GM23338 (cell line): ENCODE results near the gene INO80C. TPM values are rescaled to one million over a fixed set of nuclear protein-coding genes. Genes with fewer than 3 reads are reported as not detected.

Source experiments
- ATAC-seq: fragments of 200-7000 bp; cut with Tn5 transposase; 3 replicates; pipeline ENCODE4 v1.9.1; 2020
- DNase-seq: peaks from one replicate; pipeline ENCODE4 v3.0.0-alpha.2; 2015; ENCODE audit warnings: low spot score
- H2AFZ ChIP-seq: fragments of 200-600 bp; sonication (generic); 2 replicates; pipeline ENCODE4 v1.8.0; 2016; ENCODE audit warnings: antibody characterized with exemption, mild to moderate bottlenecking, moderate library complexity
- H3F3A ChIP-seq: fragments of 200-600 bp; sonication (generic); replicated peaks from 2 replicates; pipeline ENCODE4 v1.8.0; 2017; ENCODE audit warnings: antibody characterized with exemption, mixed run types, low read depth
- H3K27ac ChIP-seq: fragments of 200-600 bp; sonication (generic); 2 replicates; pipeline ENCODE4 v1.6.1; 2016; ENCODE audit warnings: low read depth
- H3K27me3 ChIP-seq: fragments of 200-600 bp; sonication (generic); 2 replicates; pipeline ENCODE4 v1.8.0; 2016; ENCODE audit warnings: mild to moderate bottlenecking, mixed run types, moderate library complexity; ENCODE audit not compliant: insufficient read depth
- H3K36me3 ChIP-seq: fragments of 200-600 bp; sonication (generic); 2 replicates; pipeline ENCODE4 v1.8.0; 2016; ENCODE audit warnings: mild to moderate bottlenecking; ENCODE audit not compliant: insufficient read depth
- H3K4me1 ChIP-seq: fragments of 200-600 bp; sonication (generic); 2 replicates; pipeline ENCODE4 v1.8.0; 2016; ENCODE audit warnings: mild to moderate bottlenecking, moderate library complexity; ENCODE audit not compliant: insufficient read depth
- H3K4me2 ChIP-seq: fragments of 200-600 bp; sonication (generic); 2 replicates; pipeline ENCODE4 v1.7.1; 2017; ENCODE audit warnings: mixed run types
- H3K4me3 ChIP-seq: fragments of 200-600 bp; sonication (generic); 2 replicates; pipeline ENCODE4 v1.6.1; 2016; ENCODE audit warnings: mixed run types
- H3K79me2 ChIP-seq: fragments of 200-600 bp; sonication (generic); replicated peaks from 2 replicates; pipeline ENCODE4 v1.8.0; 2017; ENCODE audit warnings: mild to moderate bottlenecking; ENCODE audit not compliant: insufficient read depth
- H3K9me2 ChIP-seq: fragments of 200-600 bp; sonication (generic); 2 replicates; pipeline ENCODE4 v1.8.0; 2017; ENCODE audit not compliant: insufficient read depth
- H4K20me1 ChIP-seq: fragments of 200-600 bp; sonication (generic); replicated peaks from 2 replicates; pipeline ENCODE4 v1.8.0; 2017; ENCODE audit warnings: mild to moderate bottlenecking; ENCODE audit not compliant: insufficient read depth
- H3K27ac Mint-ChIP-seq: 2 replicates; pipeline ENCODE4 v1.8.0; 2020; ENCODE audit warnings: inconsistent platforms, mild to moderate bottlenecking, moderate library complexity, mixed read lengths
- H3K27me3 Mint-ChIP-seq: 3 replicates; pipeline ENCODE4 v1.8.0; 2022; ENCODE audit warnings: low read depth, mild to moderate bottlenecking, moderate library complexity, mixed read lengths, inconsistent platforms; ENCODE audit not compliant: insufficient read depth, poor library complexity
- H3K36me3 Mint-ChIP-seq: 3 replicates; pipeline ENCODE4 v1.8.0; 2021; ENCODE audit warnings: low read depth, mild to moderate bottlenecking, inconsistent platforms, moderate library complexity, mixed read lengths
- H3K4me1 Mint-ChIP-seq: 3 replicates; pipeline ENCODE4 v1.8.0; 2020; ENCODE audit warnings: mild to moderate bottlenecking, inconsistent platforms, mixed read lengths
- H3K4me3 Mint-ChIP-seq: 3 replicates; pipeline ENCODE4 v1.8.0; 2021; ENCODE audit warnings: moderate library complexity, mild to moderate bottlenecking, inconsistent platforms, mixed read lengths
- H3K9me3 Mint-ChIP-seq: 3 replicates; pipeline ENCODE4 v1.8.0; 2020; ENCODE audit warnings: moderate library complexity, mild to moderate bottlenecking, inconsistent platforms, mixed read lengths
- CREB1 ChIP-seq: fragments of 250-450 bp; sonication (Bioruptor Pico); IDR thresholded peaks from 2 replicates; pipeline ENCODE4 v1.5.0; 2020; ENCODE audit warnings: low read depth, mild to moderate bottlenecking, moderate library complexity
- EZH2 ChIP-seq: fragments of 200-600 bp; sonication (generic); IDR thresholded peaks from one replicate; pipeline ENCODE4 v1.8.0; 2017; ENCODE audit warnings: antibody characterized with exemption, mild to moderate bottlenecking, low read depth; ENCODE audit not compliant: unreplicated experiment
- JUNB ChIP-seq: IDR thresholded peaks from one replicate; pipeline ENCODE4 v1.6.1; 2016; ENCODE audit warnings: antibody characterized with exemption; ENCODE audit not compliant: unreplicated experiment
- NANOG ChIP-seq: IDR thresholded peaks from 2 replicates; pipeline ENCODE4 v1.6.1; 2016; ENCODE audit warnings: antibody characterized with exemption, borderline replicate concordance
- REST ChIP-seq: IDR thresholded peaks from one replicate; pipeline ENCODE4 v1.6.1; 2018; ENCODE audit warnings: antibody characterized with exemption; ENCODE audit not compliant: unreplicated experiment
- ZNF114 ChIP-seq: fragments of 250-450 bp; sonication (Bioruptor Pico); IDR thresholded peaks from 2 replicates; pipeline ENCODE4 v1.5.0; 2020; ENCODE audit warnings: mild to moderate bottlenecking, moderate library complexity
- ZNF331 ChIP-seq: fragments of 250-450 bp; sonication (Bioruptor Pico); IDR thresholded peaks from 2 replicates; pipeline ENCODE4 v1.5.0; 2020; ENCODE audit warnings: low read depth, mild to moderate bottlenecking, moderate library complexity
- polyA plus RNA-seq: library from polyadenylated mRNA; unstranded; fragments of >200 nt; fragmentation: Nextera tagmentation; extraction: Ambion mirVana; gene quantifications from 2 replicates; pipeline ENCODE4 v1.2.1, GENCODE V29; 2016
- total RNA-seq: library from RNA; depleted of rRNA; stranded (reverse); fragments of >200 nt; shearing (Covaris generic); gene quantifications from 2 replicates; pipeline ENCODE4 v1.2.3, GENCODE V29; 2014
- TF ChIP-seq, protein P1 (sequence below): fragments of 250-450 bp; sonication (Bioruptor Pico); IDR thresholded peaks from 2 replicates; pipeline ENCODE4 v1.5.0; 2020; ENCODE audit warnings: mild to moderate bottlenecking, moderate library complexity
- TF ChIP-seq, protein P2 (sequence below): IDR thresholded peaks from 2 replicates; pipeline ENCODE4 v1.6.1; 2016; ENCODE audit warnings: antibody characterized with exemption

Gene INO80C
- total and polyA plus RNA-seq, 2 experiments from 2014 or later = 16.3 to 52.3 TPM

- no peak overlapping the region for H3K4me3 Mint-ChIP-seq
- H4K20me1 ChIP-seq = no peaks in the 10 kb centered on the region; the same call in 1 of the 2 replicates
- peaks cover 44% of the 10 kb centered on the region for H3K36me3 Mint-ChIP-seq
- H3K27me3 ChIP-seq = no peaks in the 10 kb centered on the region
- no peaks in the 10 kb centered on the region for H3K27me3 Mint-ChIP-seq
- peaks cover under 1% of the 10 kb centered on the region; the same call in 1 of the 2 replicates for H3K4me1 ChIP-seq
- TF ChIP-seq ZNF331 (CRISPR knock-in tag) (no peak), CREB1 (CRISPR knock-in tag) (no peak), JUNB (no peak), EZH2 (no peak), REST (no peak), ZNF114 (CRISPR knock-in tag) (no peak), NANOG (no peak)
- TF ChIP-seq, protein P1, sequence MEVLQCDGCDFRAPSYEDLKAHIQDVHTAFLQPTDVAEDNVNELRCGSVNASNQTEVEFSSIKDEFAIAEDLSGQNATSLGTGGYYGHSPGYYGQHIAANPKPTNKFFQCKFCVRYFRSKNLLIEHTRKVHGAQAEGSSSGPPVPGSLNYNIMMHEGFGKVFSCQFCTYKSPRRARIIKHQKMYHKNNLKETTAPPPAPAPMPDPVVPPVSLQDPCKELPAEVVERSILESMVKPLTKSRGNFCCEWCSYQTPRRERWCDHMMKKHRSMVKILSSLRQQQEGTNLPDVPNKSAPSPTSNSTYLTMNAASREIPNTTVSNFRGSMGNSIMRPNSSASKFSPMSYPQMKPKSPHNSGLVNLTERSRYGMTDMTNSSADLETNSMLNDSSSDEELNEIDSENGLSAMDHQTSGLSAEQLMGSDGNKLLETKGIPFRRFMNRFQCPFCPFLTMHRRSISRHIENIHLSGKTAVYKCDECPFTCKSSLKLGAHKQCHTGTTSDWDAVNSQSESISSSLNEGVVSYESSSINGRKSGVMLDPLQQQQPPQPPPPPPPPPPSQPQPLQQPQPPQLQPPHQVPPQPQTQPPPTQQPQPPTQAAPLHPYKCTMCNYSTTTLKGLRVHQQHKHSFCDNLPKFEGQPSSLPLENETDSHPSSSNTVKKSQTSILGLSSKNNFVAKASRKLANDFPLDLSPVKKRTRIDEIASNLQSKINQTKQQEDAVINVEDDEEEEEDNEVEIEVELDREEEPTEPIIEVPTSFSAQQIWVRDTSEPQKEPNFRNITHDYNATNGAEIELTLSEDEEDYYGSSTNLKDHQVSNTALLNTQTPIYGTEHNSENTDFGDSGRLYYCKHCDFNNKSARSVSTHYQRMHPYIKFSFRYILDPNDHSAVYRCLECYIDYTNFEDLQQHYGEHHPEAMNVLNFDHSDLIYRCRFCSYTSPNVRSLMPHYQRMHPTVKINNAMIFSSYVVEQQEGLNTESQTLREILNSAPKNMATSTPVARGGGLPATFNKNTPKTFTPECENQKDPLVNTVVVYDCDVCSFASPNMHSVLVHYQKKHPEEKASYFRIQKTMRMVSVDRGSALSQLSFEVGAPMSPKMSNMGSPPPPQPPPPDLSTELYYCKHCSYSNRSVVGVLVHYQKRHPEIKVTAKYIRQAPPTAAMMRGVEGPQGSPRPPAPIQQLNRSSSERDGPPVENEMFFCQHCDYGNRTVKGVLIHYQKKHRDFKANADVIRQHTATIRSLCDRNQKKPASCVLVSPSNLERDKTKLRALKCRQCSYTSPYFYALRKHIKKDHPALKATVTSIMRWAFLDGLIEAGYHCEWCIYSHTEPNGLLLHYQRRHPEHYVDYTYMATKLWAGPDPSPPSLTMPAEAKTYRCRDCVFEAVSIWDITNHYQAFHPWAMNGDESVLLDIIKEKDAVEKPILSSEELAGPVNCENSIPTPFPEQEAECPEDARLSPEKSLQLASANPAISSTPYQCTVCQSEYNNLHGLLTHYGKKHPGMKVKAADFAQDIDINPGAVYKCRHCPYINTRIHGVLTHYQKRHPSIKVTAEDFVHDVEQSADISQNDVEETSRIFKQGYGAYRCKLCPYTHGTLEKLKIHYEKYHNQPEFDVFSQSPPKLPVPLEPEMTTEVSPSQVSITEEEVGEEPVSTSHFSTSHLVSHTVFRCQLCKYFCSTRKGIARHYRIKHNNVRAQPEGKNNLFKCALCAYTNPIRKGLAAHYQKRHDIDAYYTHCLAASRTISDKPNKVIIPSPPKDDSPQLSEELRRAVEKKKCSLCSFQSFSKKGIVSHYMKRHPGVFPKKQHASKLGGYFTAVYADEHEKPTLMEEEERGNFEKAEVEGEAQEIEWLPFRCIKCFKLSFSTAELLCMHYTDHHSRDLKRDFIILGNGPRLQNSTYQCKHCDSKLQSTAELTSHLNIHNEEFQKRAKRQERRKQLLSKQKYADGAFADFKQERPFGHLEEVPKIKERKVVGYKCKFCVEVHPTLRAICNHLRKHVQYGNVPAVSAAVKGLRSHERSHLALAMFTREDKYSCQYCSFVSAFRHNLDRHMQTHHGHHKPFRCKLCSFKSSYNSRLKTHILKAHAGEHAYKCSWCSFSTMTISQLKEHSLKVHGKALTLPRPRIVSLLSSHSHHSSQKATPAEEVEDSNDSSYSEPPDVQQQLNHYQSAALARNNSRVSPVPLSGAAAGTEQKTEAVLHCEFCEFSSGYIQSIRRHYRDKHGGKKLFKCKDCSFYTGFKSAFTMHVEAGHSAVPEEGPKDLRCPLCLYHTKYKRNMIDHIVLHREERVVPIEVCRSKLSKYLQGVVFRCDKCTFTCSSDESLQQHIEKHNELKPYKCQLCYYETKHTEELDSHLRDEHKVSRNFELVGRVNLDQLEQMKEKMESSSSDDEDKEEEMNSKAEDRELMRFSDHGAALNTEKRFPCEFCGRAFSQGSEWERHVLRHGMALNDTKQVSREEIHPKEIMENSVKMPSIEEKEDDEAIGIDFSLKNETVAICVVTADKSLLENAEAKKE (CRISPR knock-in tag) = no peak
- TF ChIP-seq, protein P2, sequence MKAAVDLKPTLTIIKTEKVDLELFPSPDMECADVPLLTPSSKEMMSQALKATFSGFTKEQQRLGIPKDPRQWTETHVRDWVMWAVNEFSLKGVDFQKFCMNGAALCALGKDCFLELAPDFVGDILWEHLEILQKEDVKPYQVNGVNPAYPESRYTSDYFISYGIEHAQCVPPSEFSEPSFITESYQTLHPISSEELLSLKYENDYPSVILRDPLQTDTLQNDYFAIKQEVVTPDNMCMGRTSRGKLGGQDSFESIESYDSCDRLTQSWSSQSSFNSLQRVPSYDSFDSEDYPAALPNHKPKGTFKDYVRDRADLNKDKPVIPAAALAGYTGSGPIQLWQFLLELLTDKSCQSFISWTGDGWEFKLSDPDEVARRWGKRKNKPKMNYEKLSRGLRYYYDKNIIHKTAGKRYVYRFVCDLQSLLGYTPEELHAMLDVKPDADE = no peak
- ATAC-seq (no peak), DNase-seq (no peak)
- H3K36me3 ChIP-seq = no peaks in the 10 kb centered on the region; the same call in 1 of the 2 replicates
- H3K4me2 ChIP-seq = no peak overlapping the region
- no peak overlapping the region for H3K27ac ChIP-seq
- peaks cover 3% of the 10 kb centered on the region; the same call in 1 of the 3 replicates for H3K4me1 Mint-ChIP-seq
- H3K9me2 ChIP-seq = no peaks in the 10 kb centered on the region
- H2AFZ ChIP-seq = no peak overlapping the region
- peaks cover 5% of the 10 kb centered on the region; the same call in 1 of the 2 replicates for H3K79me2 ChIP-seq
- H3K27ac Mint-ChIP-seq = no peak overlapping the region
- no peaks in the 10 kb centered on the region for H3K9me3 Mint-ChIP-seq
- H3K4me3 ChIP-seq = no peak overlapping the region
- H3F3A ChIP-seq = no peaks in the 10 kb centered on the region
Measured at GRCh38 chr18:35469725-35470124, 28.0 kb downstream of the INO80C start.
